ENCODE results near the gene SPATC1L. TPM values are rescaled to one million over a fixed set of nuclear protein-coding genes. Genes with fewer than 3 reads are reported as not detected.

The SPATC1L gene
- total RNA-seq, 4 donors from 2014 or later, result 1.1 to 9.4 (median 1.9) TPM

DNA sequence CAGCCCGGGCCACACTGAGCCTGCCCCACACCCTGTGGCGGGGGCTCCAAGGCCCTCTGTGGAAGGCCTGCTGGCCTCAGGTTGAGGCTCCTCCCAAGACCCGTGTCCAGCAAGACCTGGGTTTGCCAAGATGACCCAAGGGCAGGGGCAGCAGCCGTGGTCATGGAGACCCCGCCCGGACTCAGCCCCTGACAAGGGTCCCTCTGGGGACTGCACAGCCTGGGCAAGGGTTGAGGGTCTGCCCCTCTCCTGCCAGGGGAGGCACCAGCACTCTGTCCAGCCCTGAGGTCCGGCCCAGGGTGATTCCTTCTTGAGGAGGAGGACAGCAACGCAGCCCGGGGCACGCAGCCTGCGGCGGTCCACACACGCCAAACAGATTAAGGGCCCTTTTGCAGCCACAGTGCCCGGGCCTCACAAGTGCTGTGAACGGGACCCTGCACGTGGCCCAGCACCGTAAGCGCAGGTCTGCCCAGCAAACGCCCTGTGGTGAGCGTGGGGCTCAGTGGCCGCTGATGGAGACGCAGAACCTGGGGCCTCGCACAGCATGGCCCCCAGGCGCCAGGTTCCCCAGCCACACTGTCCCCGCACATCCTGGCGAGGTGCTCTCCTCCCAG lies 3.4 kb downstream of the SPATC1L start:
- TF ChIP-seq, protein P1, sequence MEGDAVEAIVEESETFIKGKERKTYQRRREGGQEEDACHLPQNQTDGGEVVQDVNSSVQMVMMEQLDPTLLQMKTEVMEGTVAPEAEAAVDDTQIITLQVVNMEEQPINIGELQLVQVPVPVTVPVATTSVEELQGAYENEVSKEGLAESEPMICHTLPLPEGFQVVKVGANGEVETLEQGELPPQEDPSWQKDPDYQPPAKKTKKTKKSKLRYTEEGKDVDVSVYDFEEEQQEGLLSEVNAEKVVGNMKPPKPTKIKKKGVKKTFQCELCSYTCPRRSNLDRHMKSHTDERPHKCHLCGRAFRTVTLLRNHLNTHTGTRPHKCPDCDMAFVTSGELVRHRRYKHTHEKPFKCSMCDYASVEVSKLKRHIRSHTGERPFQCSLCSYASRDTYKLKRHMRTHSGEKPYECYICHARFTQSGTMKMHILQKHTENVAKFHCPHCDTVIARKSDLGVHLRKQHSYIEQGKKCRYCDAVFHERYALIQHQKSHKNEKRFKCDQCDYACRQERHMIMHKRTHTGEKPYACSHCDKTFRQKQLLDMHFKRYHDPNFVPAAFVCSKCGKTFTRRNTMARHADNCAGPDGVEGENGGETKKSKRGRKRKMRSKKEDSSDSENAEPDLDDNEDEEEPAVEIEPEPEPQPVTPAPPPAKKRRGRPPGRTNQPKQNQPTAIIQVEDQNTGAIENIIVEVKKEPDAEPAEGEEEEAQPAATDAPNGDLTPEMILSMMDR (IDR thresholded peaks at IDR 0.05; ENCODE audit: low read depth), result no peak

DNA sequence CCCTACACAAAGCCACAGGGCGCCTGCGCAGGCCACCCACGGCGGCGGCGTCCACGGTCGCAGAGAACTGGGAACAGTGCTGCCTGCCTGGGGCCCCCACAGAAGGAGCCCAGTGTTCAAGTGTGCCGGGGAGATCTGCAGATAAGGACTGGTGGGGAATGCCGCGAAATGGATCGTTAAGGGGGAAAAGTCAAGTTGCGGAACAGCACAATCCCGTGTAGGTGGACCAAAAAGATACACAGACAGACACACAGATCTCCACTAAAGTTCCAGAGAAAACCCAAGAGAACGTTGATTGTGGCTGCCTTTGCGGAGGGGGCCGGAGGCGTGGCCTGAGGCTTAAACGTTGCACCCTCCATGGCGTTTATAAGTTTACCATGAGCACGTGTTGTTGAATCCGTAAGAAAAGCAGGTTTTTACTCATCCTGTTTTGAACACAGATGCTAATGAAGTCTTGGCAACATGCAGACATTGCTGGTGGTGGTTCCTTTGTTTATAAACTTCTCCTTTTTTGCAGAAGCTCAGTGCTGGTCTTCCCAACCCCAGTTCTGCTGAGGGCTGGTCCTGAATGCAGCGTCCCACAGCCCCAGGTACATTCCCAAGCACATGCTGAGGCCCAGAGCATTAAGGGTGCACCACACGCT lies 4.1 kb downstream of the SPATC1L start:
- TF ChIP-seq, protein P1 (IDR thresholded peaks at IDR 0.05; ENCODE audit: low read depth), result no peak

DNA sequence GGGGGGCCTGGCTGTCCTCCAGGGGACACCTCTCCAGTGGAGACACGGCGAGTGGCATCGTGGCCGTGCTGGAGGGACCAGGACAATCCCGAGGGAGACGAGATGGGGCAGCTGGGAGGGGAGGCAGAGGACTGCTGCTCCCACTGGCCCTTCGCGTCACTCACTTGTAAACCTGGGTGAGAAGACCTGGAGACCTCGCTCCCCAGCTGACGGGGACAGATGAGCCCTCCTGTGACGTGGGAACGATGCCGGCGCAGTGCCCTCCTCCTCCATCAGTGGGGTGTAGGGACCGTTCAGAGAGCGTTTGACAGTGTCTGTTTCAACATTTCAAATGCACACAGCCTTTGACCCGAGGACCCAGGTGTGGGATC lies 4.6 kb downstream of the SPATC1L start:
- TF ChIP-seq, protein P1 (IDR thresholded peaks at IDR 0.05; ENCODE audit: low read depth), result no peak

DNA sequence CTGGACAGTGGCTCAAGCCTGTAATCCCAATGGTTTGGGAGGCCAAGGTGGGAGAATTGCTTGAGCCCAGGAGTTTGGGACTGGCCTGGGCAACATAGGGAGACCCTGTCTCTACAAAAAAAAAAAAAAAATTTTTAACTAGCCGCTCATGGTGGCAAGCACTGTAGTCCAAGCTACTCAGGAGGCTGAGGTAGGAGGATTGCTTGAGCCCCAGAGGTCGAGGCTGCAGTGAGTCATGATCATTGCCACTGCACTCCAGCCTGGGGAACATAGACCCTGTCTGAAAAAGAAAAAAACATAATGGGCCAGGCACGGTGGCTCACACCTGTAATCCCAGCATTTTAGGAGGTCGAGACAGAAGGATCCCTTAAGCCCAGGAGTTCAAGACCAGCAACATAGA lies 5.3 kb downstream of the SPATC1L start:
- TF ChIP-seq, protein P1 (IDR thresholded peaks at IDR 0.05; ENCODE audit: low read depth), result no peak

DNA sequence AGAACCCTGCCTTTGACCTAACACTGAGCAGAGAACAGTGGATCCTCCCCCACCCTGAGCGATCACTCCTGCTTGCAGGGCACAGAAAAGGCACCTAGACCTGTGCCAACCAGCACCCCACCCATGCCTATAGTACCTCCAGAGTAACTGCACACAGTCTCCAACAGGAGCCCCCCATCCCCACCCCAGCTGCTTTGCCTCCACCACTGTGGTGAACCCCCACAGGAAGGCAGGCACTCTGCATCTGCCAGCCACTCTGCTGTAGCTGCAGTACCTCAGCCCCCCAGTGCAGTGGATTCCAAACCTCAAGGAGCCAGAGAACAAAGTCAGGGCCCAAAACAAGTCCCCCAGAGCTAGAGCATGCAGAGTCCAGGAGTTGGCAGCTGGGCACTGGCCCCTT lies 10.7 kb downstream of the SPATC1L start:
- TF ChIP-seq, protein P1 (IDR thresholded peaks at IDR 0.05; ENCODE audit: low read depth), result no peak

DNA sequence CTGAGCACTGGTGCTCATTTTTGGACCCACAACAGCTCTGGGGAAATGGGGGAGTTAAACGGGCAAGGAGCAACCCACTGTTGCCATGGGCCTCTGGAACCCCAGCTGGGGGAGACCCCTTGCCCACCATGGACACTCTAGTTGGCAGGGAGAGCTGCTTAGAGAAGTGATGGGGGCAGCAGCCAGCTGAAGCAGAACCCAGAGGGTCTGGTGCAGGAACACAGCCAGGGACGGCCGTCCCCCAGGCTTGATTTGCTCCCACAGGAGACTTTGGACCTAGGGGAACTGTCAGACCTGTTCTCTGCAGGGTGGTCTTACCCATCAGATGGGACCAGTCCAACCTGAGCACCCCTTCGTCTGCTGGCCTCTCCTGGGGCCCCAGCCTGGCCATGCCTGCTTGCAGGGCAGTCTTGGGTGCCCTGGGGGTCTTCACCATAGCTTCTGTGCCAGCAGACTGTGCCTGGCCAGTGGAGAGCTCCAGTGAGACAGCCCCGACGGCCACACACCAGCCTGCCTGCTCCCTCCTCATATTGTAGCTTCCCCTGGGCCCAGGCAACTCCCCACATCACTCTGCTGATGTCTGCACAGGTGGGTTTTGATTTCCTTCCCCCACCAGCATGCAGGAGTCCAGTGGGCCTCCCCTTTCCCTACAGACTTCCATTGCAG lies 11.3 kb downstream of the SPATC1L start:
- TF ChIP-seq, protein P1 (IDR thresholded peaks at IDR 0.05; ENCODE audit: low read depth), result no peak
